ENCODE results near the gene GABARAP.

DNA sequence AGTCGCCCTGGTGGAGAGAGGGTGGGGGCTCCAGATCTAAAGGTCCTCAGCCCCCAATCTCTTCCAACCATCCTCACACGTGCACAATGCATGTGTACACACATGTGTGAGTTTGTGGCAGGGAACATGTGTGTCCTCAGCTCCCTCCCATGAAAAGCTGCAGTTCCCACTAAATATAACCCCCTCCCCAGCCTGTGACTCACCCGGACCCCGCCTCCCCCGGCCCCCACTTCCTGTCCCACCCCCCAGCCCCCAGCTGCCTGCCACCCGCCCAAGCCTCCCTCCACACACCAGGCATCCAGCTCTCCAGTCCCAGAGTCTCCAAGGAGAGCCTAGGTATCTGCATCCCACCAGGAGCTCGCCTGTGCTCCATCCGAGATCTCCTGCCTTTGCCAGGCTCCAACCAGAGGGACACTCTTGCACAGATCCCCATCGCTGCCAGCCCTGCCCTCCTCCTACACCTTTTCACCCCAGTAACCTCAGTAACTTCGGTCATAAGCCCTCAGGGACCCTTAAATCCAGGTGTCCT lies 26.5 kb downstream of the GABARAP start:
- TF ChIP-seq, protein P1, sequence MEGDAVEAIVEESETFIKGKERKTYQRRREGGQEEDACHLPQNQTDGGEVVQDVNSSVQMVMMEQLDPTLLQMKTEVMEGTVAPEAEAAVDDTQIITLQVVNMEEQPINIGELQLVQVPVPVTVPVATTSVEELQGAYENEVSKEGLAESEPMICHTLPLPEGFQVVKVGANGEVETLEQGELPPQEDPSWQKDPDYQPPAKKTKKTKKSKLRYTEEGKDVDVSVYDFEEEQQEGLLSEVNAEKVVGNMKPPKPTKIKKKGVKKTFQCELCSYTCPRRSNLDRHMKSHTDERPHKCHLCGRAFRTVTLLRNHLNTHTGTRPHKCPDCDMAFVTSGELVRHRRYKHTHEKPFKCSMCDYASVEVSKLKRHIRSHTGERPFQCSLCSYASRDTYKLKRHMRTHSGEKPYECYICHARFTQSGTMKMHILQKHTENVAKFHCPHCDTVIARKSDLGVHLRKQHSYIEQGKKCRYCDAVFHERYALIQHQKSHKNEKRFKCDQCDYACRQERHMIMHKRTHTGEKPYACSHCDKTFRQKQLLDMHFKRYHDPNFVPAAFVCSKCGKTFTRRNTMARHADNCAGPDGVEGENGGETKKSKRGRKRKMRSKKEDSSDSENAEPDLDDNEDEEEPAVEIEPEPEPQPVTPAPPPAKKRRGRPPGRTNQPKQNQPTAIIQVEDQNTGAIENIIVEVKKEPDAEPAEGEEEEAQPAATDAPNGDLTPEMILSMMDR (IDR thresholded peaks at IDR 0.05 in 2 of 3, conservative IDR thresholded peaks at IDR 0.05 in 1 of 3; ENCODE audit: control insufficient read depth in 2 of 3, extremely low read depth in 1 of 3, insufficient read depth in 1 of 3, low read depth in 3 of 3, low read length in 3 of 3), result no peak
- TF ChIP-seq, protein P2, sequence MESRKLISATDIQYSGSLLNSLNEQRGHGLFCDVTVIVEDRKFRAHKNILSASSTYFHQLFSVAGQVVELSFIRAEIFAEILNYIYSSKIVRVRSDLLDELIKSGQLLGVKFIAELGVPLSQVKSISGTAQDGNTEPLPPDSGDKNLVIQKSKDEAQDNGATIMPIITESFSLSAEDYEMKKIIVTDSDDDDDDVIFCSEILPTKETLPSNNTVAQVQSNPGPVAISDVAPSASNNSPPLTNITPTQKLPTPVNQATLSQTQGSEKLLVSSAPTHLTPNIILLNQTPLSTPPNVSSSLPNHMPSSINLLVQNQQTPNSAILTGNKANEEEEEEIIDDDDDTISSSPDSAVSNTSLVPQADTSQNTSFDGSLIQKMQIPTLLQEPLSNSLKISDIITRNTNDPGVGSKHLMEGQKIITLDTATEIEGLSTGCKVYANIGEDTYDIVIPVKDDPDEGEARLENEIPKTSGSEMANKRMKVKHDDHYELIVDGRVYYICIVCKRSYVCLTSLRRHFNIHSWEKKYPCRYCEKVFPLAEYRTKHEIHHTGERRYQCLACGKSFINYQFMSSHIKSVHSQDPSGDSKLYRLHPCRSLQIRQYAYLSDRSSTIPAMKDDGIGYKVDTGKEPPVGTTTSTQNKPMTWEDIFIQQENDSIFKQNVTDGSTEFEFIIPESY (IDR thresholded peaks at IDR 0.05), result no peak
- TF ChIP-seq EP300 (IDR thresholded peaks at IDR 0.05; ENCODE audit: borderline replicate concordance in 1 of 2, control insufficient read depth in 1 of 2, low read depth in 2 of 2, low read length in 2 of 2) (no peak), NRF1 (conservative IDR thresholded peaks at IDR 0.05; ENCODE audit: low read depth, low read length) (no peak), POLR2A (IDR thresholded peaks at IDR 0.05; ENCODE audit: low read depth, low read length) (no peak)
- TF ChIP-seq, protein P3, sequence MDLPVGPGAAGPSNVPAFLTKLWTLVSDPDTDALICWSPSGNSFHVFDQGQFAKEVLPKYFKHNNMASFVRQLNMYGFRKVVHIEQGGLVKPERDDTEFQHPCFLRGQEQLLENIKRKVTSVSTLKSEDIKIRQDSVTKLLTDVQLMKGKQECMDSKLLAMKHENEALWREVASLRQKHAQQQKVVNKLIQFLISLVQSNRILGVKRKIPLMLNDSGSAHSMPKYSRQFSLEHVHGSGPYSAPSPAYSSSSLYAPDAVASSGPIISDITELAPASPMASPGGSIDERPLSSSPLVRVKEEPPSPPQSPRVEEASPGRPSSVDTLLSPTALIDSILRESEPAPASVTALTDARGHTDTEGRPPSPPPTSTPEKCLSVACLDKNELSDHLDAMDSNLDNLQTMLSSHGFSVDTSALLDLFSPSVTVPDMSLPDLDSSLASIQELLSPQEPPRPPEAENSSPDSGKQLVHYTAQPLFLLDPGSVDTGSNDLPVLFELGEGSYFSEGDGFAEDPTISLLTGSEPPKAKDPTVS (IDR thresholded peaks at IDR 0.05; ENCODE audit: low read depth, low read length), result no peak

Measured in GM12878 (cell line).